Measurements from ENCODE around the gene PCDH9.

The PCDH9 gene

DNA sequence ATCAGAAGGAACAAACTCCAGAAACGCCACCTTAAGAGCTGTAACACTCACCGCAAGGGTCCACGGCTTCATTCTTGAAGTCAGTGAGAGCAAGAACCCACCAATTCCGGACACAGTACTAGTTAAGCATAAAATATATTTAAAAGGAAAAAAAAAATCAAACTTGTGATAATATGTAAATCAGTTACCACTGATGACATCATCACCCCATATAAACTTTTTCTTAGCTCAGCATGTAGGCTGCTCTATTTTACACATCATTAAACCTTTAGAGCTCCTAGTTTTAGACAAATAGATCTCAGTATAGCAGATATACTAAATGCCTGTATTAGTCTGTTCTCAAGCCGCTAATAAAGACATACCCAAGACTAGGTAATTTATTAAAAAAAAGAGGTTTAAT lies 668.1 kb downstream of the PCDH9 start:
- Histone ChIP-seq H3K4ac (ENCODE audit: low read length) (no peak overlapping the region), H3K27me3 (ENCODE audit: control insufficient read depth in 3 of 3, insufficient read depth in 3 of 3, low read depth in 1 of 3, low read length in 3 of 3) (no peaks in the 10 kb centered on the region), H2BK15ac (ENCODE audit: low read length) (no peak overlapping the region), H3K4me2 (ENCODE audit: insufficient read depth, low read length, poor library complexity, severe bottlenecking) (no peak overlapping the region), H2BK5ac (ENCODE audit: low read length) (no peak overlapping the region), H3K14ac (ENCODE audit: low read length) (no peak overlapping the region), H3K4me3 (ENCODE audit: low read length in 2 of 2) (no peak overlapping the region), H3K79me1 (ENCODE audit: low read depth, low read length) (no peaks in the 10 kb centered on the region), H2AFZ (ENCODE audit: low read length) (no peak overlapping the region), H2AK5ac (ENCODE audit: low read depth, low read length) (no peak overlapping the region), H3K27ac (replicated peaks; ENCODE audit: low read length) (no peak overlapping the region), H4K91ac (ENCODE audit: low read depth, low read length, poor library complexity) (no peak overlapping the region), H2BK12ac (ENCODE audit: low read length) (no peak overlapping the region), H3K9ac (ENCODE audit: low read depth, low read length, poor library complexity) (no peak overlapping the region), H4K8ac (ENCODE audit: low read depth, low read length) (no peak overlapping the region), H3K4me1 (ENCODE audit: control insufficient read depth in 2 of 2, insufficient read depth in 1 of 2, low read depth in 1 of 2, low read length in 2 of 2) (no peaks in the 10 kb centered on the region), H3K23ac (ENCODE audit: low read depth, low read length, poor library complexity) (no peak overlapping the region), H3K9me3 (replicated peaks in 1 of 2; ENCODE audit: control insufficient read depth in 2 of 2, insufficient read depth in 1 of 2, low read depth in 1 of 2, low read length in 2 of 2) (peaks cover 0 to 3% of the 10 kb centered on the region in 2 donors), H3K18ac (ENCODE audit: low read length) (no peak overlapping the region), H3K36me3 (replicated peaks in 1 of 2; ENCODE audit: control insufficient read depth in 2 of 2, insufficient read depth in 2 of 2, low read length in 2 of 2) (no peaks in the 10 kb centered on the region), H2BK120ac (ENCODE audit: low read depth, low read length) (no peak overlapping the region)
- DNase-seq (ENCODE audit: low spot score), result no peak
- WGBS, 2 donors (ENCODE audit: extremely low coverage in 2 of 2, insufficient read length in 2 of 2, insufficient replicate concordance in 1 of 2), result no CpG with 5 or more reads among the region's 5 CpGs

GRCh38 chr13:66560991-66561390 lies 669.1 kb downstream of the PCDH9 start:
- Histone ChIP-seq H4K8ac (ENCODE audit: low read depth, low read length) (no peak overlapping the region), H3K9ac (ENCODE audit: low read depth, low read length, poor library complexity) (no peak overlapping the region), H2AK5ac (ENCODE audit: low read depth, low read length) (no peak overlapping the region), H3K4me2 (ENCODE audit: insufficient read depth, low read length, poor library complexity, severe bottlenecking) (no peak overlapping the region), H2BK12ac (ENCODE audit: low read length) (no peak overlapping the region), H2AFZ (ENCODE audit: low read length) (no peak overlapping the region), H2BK15ac (ENCODE audit: low read length) (no peak overlapping the region), H3K14ac (ENCODE audit: low read length) (no peak overlapping the region), H3K4ac (ENCODE audit: low read length) (no peak overlapping the region), H3K27me3 (ENCODE audit: control insufficient read depth in 3 of 3, insufficient read depth in 3 of 3, low read depth in 1 of 3, low read length in 3 of 3) (no peaks in the 10 kb centered on the region), H3K4me3 (ENCODE audit: low read length in 2 of 2) (no peak overlapping the region), H3K23ac (ENCODE audit: low read depth, low read length, poor library complexity) (no peak overlapping the region), H3K27ac (replicated peaks; ENCODE audit: low read length) (no peak overlapping the region), H2BK120ac (ENCODE audit: low read depth, low read length) (no peak overlapping the region), H3K18ac (ENCODE audit: low read length) (no peak overlapping the region), H2BK5ac (ENCODE audit: low read length) (no peak overlapping the region), H3K4me1 (ENCODE audit: control insufficient read depth in 2 of 2, insufficient read depth in 1 of 2, low read depth in 1 of 2, low read length in 2 of 2) (no peaks in the 10 kb centered on the region), H3K79me1 (ENCODE audit: low read depth, low read length) (no peaks in the 10 kb centered on the region), H3K9me3 (replicated peaks in 1 of 2; ENCODE audit: control insufficient read depth in 2 of 2, insufficient read depth in 1 of 2, low read depth in 1 of 2, low read length in 2 of 2) (peaks cover 0 to 3% of the 10 kb centered on the region in 2 donors), H3K36me3 (replicated peaks in 1 of 2; ENCODE audit: control insufficient read depth in 2 of 2, insufficient read depth in 2 of 2, low read length in 2 of 2) (no peaks in the 10 kb centered on the region), H4K91ac (ENCODE audit: low read depth, low read length, poor library complexity) (no peak overlapping the region)
- DNase-seq (ENCODE audit: low spot score), result no peak
- no CpG with 5 or more reads among the region's 26 CpGs for WGBS, 2 donors (ENCODE audit: extremely low coverage in 2 of 2, insufficient read length in 2 of 2, insufficient replicate concordance in 1 of 2)

- no peak overlapping the region for H3K18ac ChIP-seq (ENCODE audit: low read length)
- H2BK120ac ChIP-seq (ENCODE audit: low read depth, low read length), result no peak overlapping the region
- H2BK12ac ChIP-seq (ENCODE audit: low read length), result no peak overlapping the region
- H3K79me1 ChIP-seq (ENCODE audit: low read depth, low read length), result no peaks in the 10 kb centered on the region
- H3K27me3 ChIP-seq (ENCODE audit: control insufficient read depth in 3 of 3, insufficient read depth in 3 of 3, low read depth in 1 of 3, low read length in 3 of 3), result no peaks in the 10 kb centered on the region
- no peak overlapping the region for H3K23ac ChIP-seq (ENCODE audit: low read depth, low read length, poor library complexity)
- H2AFZ ChIP-seq (ENCODE audit: low read length), result no peak overlapping the region
- no peak overlapping the region for H2AK5ac ChIP-seq (ENCODE audit: low read depth, low read length)
- H3K4me3 ChIP-seq (ENCODE audit: low read length in 2 of 2), result no peak overlapping the region
- H3K4me2 ChIP-seq (ENCODE audit: insufficient read depth, low read length, poor library complexity, severe bottlenecking), result no peak overlapping the region
- H3K14ac ChIP-seq (ENCODE audit: low read length), result no peak overlapping the region
- H3K9me3 ChIP-seq (replicated peaks in 1 of 2; ENCODE audit: control insufficient read depth in 2 of 2, insufficient read depth in 1 of 2, low read depth in 1 of 2, low read length in 2 of 2), result peaks cover 0 to 3% of the 10 kb centered on the region in 2 donors
- H3K36me3 ChIP-seq (replicated peaks in 1 of 2; ENCODE audit: control insufficient read depth in 2 of 2, insufficient read depth in 2 of 2, low read length in 2 of 2), result no peaks in the 10 kb centered on the region
- no peak overlapping the region for H3K27ac ChIP-seq (replicated peaks; ENCODE audit: low read length)
- no peak overlapping the region for H4K91ac ChIP-seq (ENCODE audit: low read depth, low read length, poor library complexity)
- H3K4ac ChIP-seq (ENCODE audit: low read length), result no peak overlapping the region
- no CpG with 5 or more reads among the region's 3 CpGs for WGBS, 2 donors (ENCODE audit: extremely low coverage in 2 of 2, insufficient read length in 2 of 2, insufficient replicate concordance in 1 of 2)
- H3K9ac ChIP-seq (ENCODE audit: low read depth, low read length, poor library complexity), result no peak overlapping the region
- H4K8ac ChIP-seq (ENCODE audit: low read depth, low read length), result no peak overlapping the region
- H2BK15ac ChIP-seq (ENCODE audit: low read length), result no peak overlapping the region
- no peaks in the 10 kb centered on the region for H3K4me1 ChIP-seq (ENCODE audit: control insufficient read depth in 2 of 2, insufficient read depth in 1 of 2, low read depth in 1 of 2, low read length in 2 of 2)
- H2BK5ac ChIP-seq (ENCODE audit: low read length), result no peak overlapping the region
- DNase-seq (ENCODE audit: low spot score), result no peak
These were observed 669.9 kb downstream of the PCDH9 start for GRCh38 chr13:66560189-66560588.

- no peak for DNase-seq (ENCODE audit: low spot score)
- H3K27me3 ChIP-seq (ENCODE audit: control insufficient read depth in 3 of 3, insufficient read depth in 3 of 3, low read depth in 1 of 3, low read length in 3 of 3), result no peaks in the 10 kb centered on the region
- no peaks in the 10 kb centered on the region for H3K4me1 ChIP-seq (ENCODE audit: control insufficient read depth in 2 of 2, insufficient read depth in 1 of 2, low read depth in 1 of 2, low read length in 2 of 2)
- H3K9ac ChIP-seq (ENCODE audit: low read depth, low read length, poor library complexity), result no peak overlapping the region
- H3K23ac ChIP-seq (ENCODE audit: low read depth, low read length, poor library complexity), result no peak overlapping the region
- H3K4me3 ChIP-seq (ENCODE audit: low read length in 2 of 2), result no peak overlapping the region
- H2AFZ ChIP-seq (ENCODE audit: low read length), result no peak overlapping the region
- no peak overlapping the region for H2BK120ac ChIP-seq (ENCODE audit: low read depth, low read length)
- no peak overlapping the region for H3K18ac ChIP-seq (ENCODE audit: low read length)
- H2BK12ac ChIP-seq (ENCODE audit: low read length), result no peak overlapping the region
- H3K4ac ChIP-seq (ENCODE audit: low read length), result no peak overlapping the region
- H2BK5ac ChIP-seq (ENCODE audit: low read length), result no peak overlapping the region
- no peaks in the 10 kb centered on the region for H3K36me3 ChIP-seq (replicated peaks in 1 of 2; ENCODE audit: control insufficient read depth in 2 of 2, insufficient read depth in 2 of 2, low read length in 2 of 2)
- H3K27ac ChIP-seq (replicated peaks; ENCODE audit: low read length), result no peak overlapping the region
- H2BK15ac ChIP-seq (ENCODE audit: low read length), result no peak overlapping the region
- peaks cover 0 to 3% of the 10 kb centered on the region in 2 donors for H3K9me3 ChIP-seq (replicated peaks in 1 of 2; ENCODE audit: control insufficient read depth in 2 of 2, insufficient read depth in 1 of 2, low read depth in 1 of 2, low read length in 2 of 2)
- no peak overlapping the region for H4K8ac ChIP-seq (ENCODE audit: low read depth, low read length)
- no peak overlapping the region for H3K14ac ChIP-seq (ENCODE audit: low read length)
- H2AK5ac ChIP-seq (ENCODE audit: low read depth, low read length), result no peak overlapping the region
- H3K4me2 ChIP-seq (ENCODE audit: insufficient read depth, low read length, poor library complexity, severe bottlenecking), result no peak overlapping the region
- H4K91ac ChIP-seq (ENCODE audit: low read depth, low read length, poor library complexity), result no peak overlapping the region
- no peaks in the 10 kb centered on the region for H3K79me1 ChIP-seq (ENCODE audit: low read depth, low read length)
These were observed 671.0 kb downstream of the PCDH9 start for GRCh38 chr13:66559093-66559492.

All from neuronal stem cell (in vitro differentiated cells).